KMS-11 (cell line): ENCODE measurements around the gene AIRE.
"Not testable (repeated sequence)": the region's sequence is repeated elsewhere in the genome, so short reads cannot be mapped to it uniquely, and the experiment has no call there.

Experiments used
- H2AFZ ChIP-seq: fragments of 200-600 bp; sonication (generic); 2 replicates; pipeline ENCODE4 v1.6.1; 2016; ENCODE audit warnings: antibody characterized with exemption, mixed run types, low read depth
- H3K27ac ChIP-seq: fragments of 200-600 bp; sonication (generic); 2 replicates; pipeline ENCODE4 v1.6.1; 2016; ENCODE audit warnings: mild to moderate bottlenecking, mixed run types
- H3K27me3 ChIP-seq: fragments of 200-600 bp; sonication (generic); 2 replicates; pipeline ENCODE4 v1.6.1; 2017; ENCODE audit warnings: mild to moderate bottlenecking, low read depth, mixed run types, moderate library complexity; ENCODE audit not compliant: insufficient read depth
- H3K36me3 ChIP-seq: fragments of 200-600 bp; sonication (generic); 2 replicates; pipeline ENCODE4 v1.6.1; 2017; ENCODE audit warnings: mild to moderate bottlenecking, mixed run types; ENCODE audit not compliant: insufficient read depth
- H3K4me1 ChIP-seq: fragments of 200-600 bp; sonication (generic); 2 replicates; pipeline ENCODE4 v1.6.1; 2016; ENCODE audit warnings: mild to moderate bottlenecking, low read depth, mixed run types; ENCODE audit not compliant: poor library complexity, severe bottlenecking
- H3K4me2 ChIP-seq: fragments of 200-600 bp; sonication (generic); 2 replicates; pipeline ENCODE4 v1.7.0; 2016; ENCODE audit warnings: mild to moderate bottlenecking, mixed run types
- H3K4me3 ChIP-seq: fragments of 200-600 bp; sonication (generic); IDR thresholded peaks from 2 replicates; pipeline ENCODE4 v1.6.1; 2017; ENCODE audit warnings: low read depth, low read length, mixed read lengths; ENCODE audit not compliant: insufficient read depth
- H3K79me2 ChIP-seq: fragments of 200-600 bp; sonication (generic); 2 replicates; pipeline ENCODE4 v1.6.1; 2016; ENCODE audit warnings: low read depth, mixed run types; ENCODE audit not compliant: insufficient read depth
- H3K9ac ChIP-seq: fragments of 200-600 bp; sonication (generic); 2 replicates; pipeline ENCODE4 v1.6.1; 2016; ENCODE audit warnings: mild to moderate bottlenecking, mixed run types
- H4K20me1 ChIP-seq: fragments of 200-600 bp; sonication (generic); 2 replicates; pipeline ENCODE4 v1.6.1; 2016; ENCODE audit warnings: mild to moderate bottlenecking, mixed run types; ENCODE audit not compliant: insufficient read depth
- CTCF ChIP-seq: fragments of 200-600 bp; sonication (generic); conservative IDR thresholded peaks from 2 replicates; pipeline ENCODE4 v1.6.1; 2017; ENCODE audit warnings: low read depth, mild to moderate bottlenecking, antibody characterized with exemption, low read length, moderate library complexity, mixed read lengths

AIRE gene

DNA sequence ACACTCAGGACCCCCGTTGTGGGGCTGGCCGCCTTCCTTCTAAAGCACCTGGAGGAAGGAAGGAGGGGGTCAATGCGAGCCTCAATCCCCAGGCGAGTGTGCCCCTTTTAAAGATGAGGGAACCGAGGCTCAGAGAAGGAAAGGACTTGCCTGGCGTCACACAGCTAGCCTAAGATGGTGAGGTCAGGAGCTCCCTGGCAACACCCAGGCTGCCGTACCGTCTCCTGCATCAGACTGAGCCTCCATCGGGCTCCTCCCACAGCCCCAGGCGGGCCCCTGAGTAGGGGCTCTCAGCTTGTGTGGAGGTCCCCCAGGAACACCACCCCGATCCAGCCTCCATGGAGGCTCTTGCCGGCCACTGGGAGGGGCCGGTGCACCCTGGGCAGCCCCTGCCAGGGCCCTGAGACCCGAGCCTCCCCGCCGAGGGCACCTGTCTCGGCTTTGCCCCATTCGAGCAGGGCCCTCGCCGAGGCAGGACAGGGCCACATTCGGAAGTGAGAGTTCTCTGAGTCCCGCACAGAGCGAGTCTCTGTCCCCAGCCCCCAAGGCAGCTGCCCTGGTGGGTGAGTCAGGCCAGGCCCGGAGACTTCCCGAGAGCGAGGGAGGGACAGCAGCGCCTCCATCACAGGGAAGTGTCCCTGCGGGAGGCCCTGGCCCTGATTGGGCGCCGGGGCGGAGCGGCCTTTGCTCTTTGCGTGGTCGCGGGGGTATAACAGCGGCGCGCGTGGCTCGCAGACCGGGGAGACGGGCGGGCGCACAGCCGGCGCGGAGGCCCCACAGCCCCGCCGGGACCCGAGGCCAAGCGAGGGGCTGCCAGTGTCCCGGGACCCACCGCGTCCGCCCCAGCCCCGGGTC lies at the start of gene AIRE:
AIRE (plus strand) TSS at position 739 of the 855 bp plus-strand sequence. CDS start 131 bp downstream, outside the sequence.
- Histone ChIP-seq H3K27me3 (peaks cover 67% of the 10 kb centered on the region), H3K9ac (no peak within 1 kb of the TSS), H3K4me3 (no peak within 1 kb of the TSS), H3K36me3 (no peaks in the 10 kb centered on the region), H3K79me2 (no peaks in the 10 kb centered on the region), H2AFZ (no peak within 1 kb of the TSS), H3K4me1 (no peaks in the 10 kb centered on the region), H3K27ac (no peak within 1 kb of the TSS), H4K20me1 (no peaks in the 10 kb centered on the region), H3K4me2 (no peak within 1 kb of the TSS)
- no peak for TF ChIP-seq CTCF

DNA sequence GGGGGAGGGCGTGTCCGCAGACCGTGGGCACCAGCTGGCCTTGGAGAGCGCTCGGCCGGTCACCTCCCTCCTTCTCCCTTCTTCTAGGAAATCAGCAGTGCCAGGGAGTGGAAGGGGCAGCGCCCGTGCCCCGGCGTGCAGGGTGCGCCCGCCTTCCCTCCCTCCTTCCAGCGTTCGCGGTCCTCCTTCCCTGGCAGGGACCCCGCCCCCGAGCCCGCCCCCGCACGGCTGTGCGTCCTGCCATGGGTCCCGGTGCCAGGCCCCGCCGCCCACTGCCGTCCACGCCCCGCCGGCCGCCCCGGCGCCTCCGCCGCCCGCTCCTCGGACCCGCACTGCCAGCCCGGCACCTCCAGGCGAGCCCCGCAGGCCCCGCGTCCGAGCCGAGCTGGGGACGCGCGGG lies 45.3 kb upstream of the AIRE start:
- not testable (repeated sequence) for H3K27ac ChIP-seq, H3K4me2 ChIP-seq, H3K9ac ChIP-seq, H4K20me1 ChIP-seq, H3K36me3 ChIP-seq, H3K79me2 ChIP-seq, H3K4me3 ChIP-seq, H2AFZ ChIP-seq, H3K27me3 ChIP-seq, H3K4me1 ChIP-seq

DNA sequence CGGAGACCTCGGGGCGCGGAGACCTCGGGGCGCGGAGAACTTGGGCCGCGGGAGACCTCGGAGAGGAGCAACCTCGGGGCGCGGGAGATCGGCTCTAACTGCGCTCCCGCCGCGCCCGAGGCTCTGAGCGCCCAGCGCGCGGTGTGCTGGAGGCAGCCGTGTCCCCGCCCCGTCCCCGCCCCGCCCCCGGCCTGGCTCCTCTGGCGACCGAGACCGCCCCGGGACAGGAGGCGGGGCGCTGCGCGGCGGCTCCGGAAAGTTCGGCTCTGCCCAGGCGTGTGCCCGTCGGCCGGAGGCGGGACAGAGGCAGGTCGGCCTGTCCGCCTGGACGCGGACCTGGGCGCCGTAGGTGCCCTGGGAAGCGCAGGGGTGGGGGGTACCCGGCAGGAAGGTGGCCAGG lies 44.8 kb upstream of the AIRE start, which contains the start of gene ICOSLG:
ICOSLG (minus strand) TSS at position 102 of the 400 bp plus-strand sequence. CDS start 126 bp downstream, outside the sequence.
- not testable (repeated sequence) for H3K27me3 ChIP-seq, H2AFZ ChIP-seq, H3K36me3 ChIP-seq, H3K4me1 ChIP-seq, H3K4me3 ChIP-seq, H3K4me2 ChIP-seq, H3K27ac ChIP-seq, H4K20me1 ChIP-seq, H3K9ac ChIP-seq, H3K79me2 ChIP-seq

- H3K4me2 ChIP-seq, H3K4me1 ChIP-seq, H4K20me1 ChIP-seq, H3K4me3 ChIP-seq, H3K36me3 ChIP-seq, H2AFZ ChIP-seq, H3K27ac ChIP-seq, H3K79me2 ChIP-seq, H3K9ac ChIP-seq, H3K27me3 ChIP-seq: not testable (repeated sequence)
These were observed 44.4 kb upstream of the AIRE start for GRCh38 chr21:44241281-44241680.

GRCh38 chr21:44243980-44244379 lies 41.7 kb upstream of the AIRE start:
- not testable (repeated sequence) for H3K4me3 ChIP-seq, H3K79me2 ChIP-seq, H3K4me1 ChIP-seq, H3K27me3 ChIP-seq, H2AFZ ChIP-seq, H3K36me3 ChIP-seq, H3K4me2 ChIP-seq, H4K20me1 ChIP-seq, H3K27ac ChIP-seq, H3K9ac ChIP-seq

- H3K27ac ChIP-seq, H3K4me3 ChIP-seq, H3K27me3 ChIP-seq, H4K20me1 ChIP-seq, H2AFZ ChIP-seq, H3K79me2 ChIP-seq, H3K9ac ChIP-seq, H3K36me3 ChIP-seq, H3K4me1 ChIP-seq, H3K4me2 ChIP-seq: not testable (repeated sequence)
These were observed 37.8 kb upstream of the AIRE start for GRCh38 chr21:44247904-44248303.

DNA sequence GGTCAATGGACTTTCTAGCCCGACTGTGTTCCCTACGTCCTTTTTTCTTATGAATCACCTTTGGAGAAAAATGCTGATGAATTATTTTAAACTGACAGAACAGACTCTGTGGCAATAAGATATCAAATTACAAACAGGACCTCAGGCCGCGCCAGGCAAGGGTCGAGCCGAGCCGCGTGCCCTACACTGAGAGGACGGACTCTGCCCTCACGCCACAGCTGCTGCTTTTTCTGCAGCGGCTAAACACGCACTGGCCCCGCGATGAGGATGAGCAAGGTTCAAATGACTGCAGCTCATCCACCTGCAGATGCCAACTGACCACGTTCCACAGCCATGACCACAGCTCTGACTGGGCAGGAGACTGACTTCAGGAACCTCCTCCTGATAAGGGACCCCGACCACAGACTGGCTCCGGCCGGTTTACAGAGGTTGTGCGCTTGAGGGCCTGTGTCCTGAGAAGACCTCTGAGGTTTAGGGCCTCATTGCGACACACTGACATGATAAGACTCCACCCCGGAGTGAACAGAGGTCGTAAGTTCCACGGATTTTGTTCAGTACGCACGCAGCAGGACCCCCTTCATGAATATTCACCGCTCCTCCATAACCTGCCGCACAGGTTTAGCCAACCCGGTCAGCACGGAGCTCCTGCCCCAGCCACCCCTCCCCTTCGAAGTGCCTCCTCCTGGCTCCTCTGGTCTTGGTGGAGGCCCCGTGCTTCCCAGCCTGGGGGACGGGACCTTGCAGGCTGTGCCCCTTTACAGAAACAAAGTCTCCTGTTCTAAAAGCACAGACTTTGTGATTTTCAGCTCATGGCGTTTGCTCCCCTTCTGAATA lies 36.3 kb upstream of the AIRE start:
- not testable (repeated sequence) for H2AFZ ChIP-seq, H3K4me1 ChIP-seq, H3K27ac ChIP-seq, H3K79me2 ChIP-seq, H3K9ac ChIP-seq, H3K36me3 ChIP-seq, H3K4me3 ChIP-seq, H3K4me2 ChIP-seq, H4K20me1 ChIP-seq
- H3K27me3 ChIP-seq, result peaks cover 11% of the 10 kb centered on the region
